HepG2 (cell line): ENCODE measurements around the gene ASXL1. TPM values are rescaled to one million over a fixed set of nuclear protein-coding genes. Genes with fewer than 3 reads are reported as not detected.
A peak's percentile ranks its signal among the peaks of the same experiment; 100 is the strongest.

Experiments used
- DMAP1 ChIP-seq: IDR thresholded peaks from 2 replicates; pipeline ENCODE4 v1.6.1; 2016
- KLF6 ChIP-seq: IDR thresholded peaks from 2 replicates; pipeline ENCODE4 v1.8.0; 2016; ENCODE audit warnings: missing biosample characterization, missing genetic modification reagents
- MEF2D ChIP-seq: sonication (generic); formaldehyde crosslinking; IDR thresholded peaks from 2 replicates; pipeline ENCODE4 v1.5.1; 2020; ENCODE audit warnings: mild to moderate bottlenecking, missing genetic modification reagents
- MTERF4 ChIP-seq: sonication (generic); formaldehyde crosslinking; IDR thresholded peaks from 2 replicates; pipeline ENCODE4 v1.8.0; 2023; ENCODE audit warnings: mild to moderate bottlenecking, missing genetic modification reagents
- MYNN ChIP-seq: sonication (generic); formaldehyde crosslinking; IDR thresholded peaks from 2 replicates; pipeline ENCODE4 v1.4.0; 2020; ENCODE audit warnings: mild to moderate bottlenecking, low read depth, missing genetic modification reagents
- PCBP1 ChIP-seq: fragments of 200-400 bp; formaldehyde crosslinking; IDR thresholded peaks from 2 replicates; pipeline ENCODE4 v1.6.1; 2017; ENCODE audit warnings: mild to moderate bottlenecking, low read depth, low read length, borderline replicate concordance
- PCBP2 ChIP-seq: fragments of 200-400 bp; formaldehyde crosslinking; optimal IDR thresholded peaks from 2 replicates; pipeline ENCODE3; 2018; ENCODE audit warnings: low read length, low read depth; ENCODE audit not compliant: poor library complexity, severe bottlenecking
- RXRB ChIP-seq: IDR thresholded peaks from 2 replicates; pipeline ENCODE4 v1.6.1; 2016; ENCODE audit warnings: borderline replicate concordance, missing genetic modification reagents, missing compliant biosample characterization
- SIN3A ChIP-seq: IDR thresholded peaks from 2 replicates; pipeline ENCODE4 v1.6.1; 2011; ENCODE audit warnings: low read depth, mild to moderate bottlenecking, control low read depth, low read length, borderline replicate concordance
- SMARCC2 ChIP-seq: fragments of 450-650 bp; IDR thresholded peaks from 2 replicates; pipeline ENCODE4 v1.6.1; 2017; ENCODE audit warnings: antibody characterized with exemption, mild to moderate bottlenecking
- ZBTB40 ChIP-seq, 2 experiments: fragments of 450-650 bp in 1 of 2; sonication (generic) in 1 of 2; formaldehyde crosslinking in 1 of 2; IDR thresholded peaks; 2 replicates each; pipeline versions ENCODE4 v1.6.1 to v1.8.0; 2016 to 2022; ENCODE audit warnings: antibody characterized with exemption in 1 of 2, mild to moderate bottlenecking in 1 of 2, missing genetic modification reagents in 1 of 2
- ZFYVE20 ChIP-seq: sonication (generic); formaldehyde crosslinking; IDR thresholded peaks from 2 replicates; pipeline ENCODE4 v1.8.0; 2023; ENCODE audit warnings: low read depth, mild to moderate bottlenecking, moderate library complexity, missing genetic modification reagents, borderline replicate concordance
- ZKSCAN8 ChIP-seq: IDR thresholded peaks from 2 replicates; pipeline ENCODE4 v1.6.1; 2016; ENCODE audit warnings: borderline replicate concordance, missing genetic modification reagents, missing compliant biosample characterization
- ZNF362 ChIP-seq: sonication (generic); formaldehyde crosslinking; IDR thresholded peaks from 2 replicates; pipeline ENCODE4 v1.4.0; 2020; ENCODE audit warnings: missing genetic modification reagents, mild to moderate bottlenecking, borderline replicate concordance
- ZNF432 ChIP-seq: sonication (generic); formaldehyde crosslinking; IDR thresholded peaks from 2 replicates; pipeline ENCODE4 v1.5.0; 2020; ENCODE audit warnings: missing genetic modification reagents, mild to moderate bottlenecking, borderline replicate concordance
- ZNF501 ChIP-seq: sonication (generic); formaldehyde crosslinking; IDR thresholded peaks from 2 replicates; pipeline ENCODE4 v1.5.1; 2020; ENCODE audit warnings: mild to moderate bottlenecking, moderate library complexity, missing genetic modification reagents
- ZNF576 ChIP-seq: sonication (generic); formaldehyde crosslinking; IDR thresholded peaks from 2 replicates; pipeline ENCODE4 v1.4.0; 2020; ENCODE audit warnings: mild to moderate bottlenecking, missing genetic modification reagents
- ZNF619 ChIP-seq: sonication (generic); formaldehyde crosslinking; IDR thresholded peaks from 2 replicates; pipeline ENCODE4 v1.4.0; 2020; ENCODE audit warnings: mild to moderate bottlenecking, missing genetic modification reagents
- ZNF746 ChIP-seq: sonication (generic); formaldehyde crosslinking; IDR thresholded peaks from 2 replicates; pipeline ENCODE4 v1.8.0; 2022; ENCODE audit warnings: mild to moderate bottlenecking, missing genetic modification reagents
- polyA plus RNA-seq, 8 experiments: library from polyadenylated mRNA; depleted of rRNA in 3 of 8; stranded (reverse) in 7 of 8; unstranded in 1 of 8; fragments of >200 nt; fragmentation: Illumina TruSeq in 4 of 8; extraction: Trizol in 4 of 8; gene quantifications; 2 replicates each; pipeline versions ENCODE4 v1.2.1 to v1.2.3, GENCODE V29; 2011 to 2016; ENCODE audit warnings: low read depth in 4 of 8, missing spikeins in 1 of 8, mixed read lengths in 1 of 8; ENCODE audit not compliant: insufficient read depth in 1 of 8
- total RNA-seq, 5 experiments: library from RNA; depleted of rRNA; stranded (reverse); fragments of >200 nt; fragmentation: Illumina TruSeq; extraction: Trizol; gene quantifications; 2 replicates each; pipeline ENCODE4 v1.2.3, GENCODE V29; 2016; ENCODE audit warnings: low read depth in 1 of 5

ASXL1 gene
- total and polyA plus RNA-seq, 2 of the 13 experiments (the other 11 are each of a cell fraction or from before 2014, with no cell fraction given), result 62.1 to 74.8 TPM

- 0 out of 2 replicates have a peak, but pooled peaks have one; percentile 5 for TF ChIP-seq RXRB (CRISPR knock-in tag)
- no peak for TF ChIP-seq DMAP1 (CRISPR knock-in tag)
- no peak for TF ChIP-seq SIN3A
- no peak for TF ChIP-seq ZNF746 (CRISPR knock-in tag)
- no peak for TF ChIP-seq ZNF432 (CRISPR knock-in tag)
- no peak for TF ChIP-seq MYNN (CRISPR knock-in tag)
- 0 out of 2 replicates have a peak, but pooled peaks have one; percentile 14 for TF ChIP-seq KLF6 (CRISPR knock-in tag)
- TF ChIP-seq ZNF619 (CRISPR knock-in tag), result no peak
- no peak for TF ChIP-seq SMARCC2
- no peak for TF ChIP-seq MEF2D
- TF ChIP-seq ZNF362 (CRISPR knock-in tag), result no peak
- no peak for TF ChIP-seq MTERF4
- TF ChIP-seq PCBP2, result no peak
- no peak for TF ChIP-seq ZNF576 (CRISPR knock-in tag)
- TF ChIP-seq ZKSCAN8 (CRISPR knock-in tag), result no peak
- TF ChIP-seq ZBTB40 (IDR thresholded peaks at IDR 0.05), result no peak
- no peak; the same call in 1 of the 2 replicates for TF ChIP-seq ZBTB40 (CRISPR knock-in tag; IDR thresholded peaks at IDR 0.05)
- no peak for TF ChIP-seq ZFYVE20 (CRISPR knock-in tag)
- no peak for TF ChIP-seq ZNF501 (CRISPR knock-in tag)
- TF ChIP-seq PCBP1, result no peak
Measured at GRCh38 chr20:32330555-32330897, 27.6 kb upstream of the ASXL1 start (continued).
